Fibroblast of lung (primary cell): ENCODE measurements around the gene RAP1GAP. TPM values are rescaled to one million over a fixed set of nuclear protein-coding genes. Genes with fewer than 3 reads are reported as not detected.

Experiments used
- DNase-seq, 2 donors: peaks; one replicate each; pipeline versions ENCODE4 v3.0.0 to v3.0.0-alpha.2; 2010; ENCODE audit warnings: low read depth in 2 of 2
- H2AFZ ChIP-seq: 2 replicates; pipeline ENCODE4 v1.5.1; 2012; ENCODE audit warnings: low read length, control low read depth, inconsistent platforms
- H3K27ac ChIP-seq: 2 replicates; pipeline ENCODE4 v1.5.1; 2011; ENCODE audit warnings: low read length, control low read depth; ENCODE audit not compliant: insufficient read depth
- H3K27me3 ChIP-seq: 2 replicates; pipeline ENCODE4 v1.5.1; 2011; ENCODE audit warnings: mild to moderate bottlenecking, low read length; ENCODE audit not compliant: control insufficient read depth, insufficient read depth
- H3K36me3 ChIP-seq: 2 replicates; pipeline ENCODE4 v1.5.1; 2011; ENCODE audit warnings: low read length; ENCODE audit not compliant: control insufficient read depth, insufficient read depth
- H3K4me1 ChIP-seq: 2 replicates; pipeline ENCODE4 v1.5.1; 2011; ENCODE audit warnings: low read length; ENCODE audit not compliant: control insufficient read depth, insufficient read depth; ENCODE audit errors: extremely low read depth
- H3K4me2 ChIP-seq: 2 replicates; pipeline ENCODE4 v1.5.1; 2011; ENCODE audit warnings: low read length, control low read depth; ENCODE audit not compliant: insufficient read depth; ENCODE audit errors: extremely low read depth
- H3K4me3 ChIP-seq, 4 experiments: fragments of 200-600 bp in 1 of 4; sonication (generic) in 1 of 4; replicated peaks in 1 of 4; 2 replicates each; pipeline ENCODE4 v1.5.1; 2011 to 2016; ENCODE audit warnings: low read length in 4 of 4, low read depth in 3 of 4, mild to moderate bottlenecking in 3 of 4, control low read depth in 2 of 4, inconsistent platforms in 1 of 4, mixed read lengths in 1 of 4; ENCODE audit not compliant: insufficient read depth in 1 of 4; ENCODE audit errors: control extremely low read depth in 1 of 4
- H3K79me2 ChIP-seq: 2 replicates; pipeline ENCODE4 v1.5.1; 2012; ENCODE audit warnings: mild to moderate bottlenecking, low read length, inconsistent platforms; ENCODE audit not compliant: control insufficient read depth, insufficient read depth
- H3K9ac ChIP-seq: 2 replicates; pipeline ENCODE4 v1.5.1; 2011; ENCODE audit warnings: mild to moderate bottlenecking, low read length, control low read depth; ENCODE audit not compliant: insufficient read depth
- H3K9me3 ChIP-seq: 2 replicates; pipeline ENCODE4 v1.5.1; 2012; ENCODE audit warnings: low read depth, low read length; ENCODE audit not compliant: control insufficient read depth, insufficient read depth
- H4K20me1 ChIP-seq: 2 replicates; pipeline ENCODE4 v1.5.1; 2011; ENCODE audit warnings: low read length; ENCODE audit not compliant: control insufficient read depth, insufficient read depth; ENCODE audit errors: extremely low read depth
- EZH2 ChIP-seq: IDR thresholded peaks from 2 replicates; pipeline ENCODE4 v1.5.1; 2012; ENCODE audit warnings: low read length, control low read depth, mild to moderate bottlenecking; ENCODE audit errors: missing control alignments
- polyA plus RNA-seq, 2 donors: library from polyadenylated mRNA; depleted of rRNA in 1 of 2; stranded (reverse) in 1 of 2; unstranded in 1 of 2; fragments of >200 nt; gene quantifications; 2 replicates each; pipeline ENCODE4 v1.2.1, GENCODE V29; 2011 to 2012; ENCODE audit warnings: missing spikeins in 1 of 2
- total RNA-seq: library from RNA; depleted of rRNA; stranded (reverse); fragments of >200 nt; gene quantifications from 2 replicates; pipeline ENCODE4 v1.2.1, GENCODE V29; 2014
- TF ChIP-seq, protein P1 (sequence below), 2 donors: IDR thresholded peaks in 1 of 2; conservative IDR thresholded peaks in 1 of 2; 1 replicate in 1 of 2; 2 replicates in 1 of 2; pipeline ENCODE4 v1.5.1; 2011 to 2012; ENCODE audit warnings: low read length in 2 of 2, control low read depth in 1 of 2, inconsistent platforms in 1 of 2, low read depth in 1 of 2, mild to moderate bottlenecking in 1 of 2

RAP1GAP gene
- total and polyA plus RNA-seq, 2 donors (not counting 1 experiment from before 2014, with no cell fraction given), result under 0.01 to 0.05 TPM

DNA sequence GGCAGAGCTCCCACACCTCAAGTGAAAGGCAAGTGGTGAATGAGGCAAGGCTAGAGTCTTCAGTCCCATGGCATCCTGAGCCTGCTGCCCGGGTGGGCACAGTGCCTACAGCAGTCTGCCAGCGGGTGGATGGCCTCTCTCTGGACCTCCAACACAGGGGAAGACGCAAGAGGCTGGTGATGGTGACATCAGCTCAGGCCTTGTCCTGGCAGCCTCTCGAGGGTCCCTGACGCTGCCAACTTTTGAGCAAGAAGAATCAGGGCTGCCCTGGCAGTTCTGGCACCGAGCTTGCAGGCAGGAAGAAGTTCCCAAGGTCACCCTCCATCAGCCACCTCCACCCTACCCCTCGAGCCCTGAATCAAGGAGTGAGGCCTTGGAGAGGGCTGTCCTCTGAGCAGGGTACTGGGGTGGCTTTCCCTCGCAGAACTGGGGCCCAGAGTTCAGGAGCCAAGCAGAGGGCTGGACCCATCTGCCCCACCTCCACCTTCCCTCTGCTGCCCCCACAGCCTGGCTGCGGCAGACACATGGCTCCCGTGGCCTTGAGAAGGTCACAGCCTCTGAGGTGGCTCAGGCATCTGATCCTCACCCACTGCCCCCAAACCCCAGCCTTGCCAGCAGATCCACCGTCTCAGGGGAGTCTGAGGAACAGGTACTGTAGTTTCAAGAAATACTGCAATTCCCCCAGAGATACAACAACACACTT lies 5.8 kb downstream of the RAP1GAP start:
- H3K4me3 ChIP-seq, result no peak overlapping the region
- no peak for TF ChIP-seq EZH2
- TF ChIP-seq, protein P1, sequence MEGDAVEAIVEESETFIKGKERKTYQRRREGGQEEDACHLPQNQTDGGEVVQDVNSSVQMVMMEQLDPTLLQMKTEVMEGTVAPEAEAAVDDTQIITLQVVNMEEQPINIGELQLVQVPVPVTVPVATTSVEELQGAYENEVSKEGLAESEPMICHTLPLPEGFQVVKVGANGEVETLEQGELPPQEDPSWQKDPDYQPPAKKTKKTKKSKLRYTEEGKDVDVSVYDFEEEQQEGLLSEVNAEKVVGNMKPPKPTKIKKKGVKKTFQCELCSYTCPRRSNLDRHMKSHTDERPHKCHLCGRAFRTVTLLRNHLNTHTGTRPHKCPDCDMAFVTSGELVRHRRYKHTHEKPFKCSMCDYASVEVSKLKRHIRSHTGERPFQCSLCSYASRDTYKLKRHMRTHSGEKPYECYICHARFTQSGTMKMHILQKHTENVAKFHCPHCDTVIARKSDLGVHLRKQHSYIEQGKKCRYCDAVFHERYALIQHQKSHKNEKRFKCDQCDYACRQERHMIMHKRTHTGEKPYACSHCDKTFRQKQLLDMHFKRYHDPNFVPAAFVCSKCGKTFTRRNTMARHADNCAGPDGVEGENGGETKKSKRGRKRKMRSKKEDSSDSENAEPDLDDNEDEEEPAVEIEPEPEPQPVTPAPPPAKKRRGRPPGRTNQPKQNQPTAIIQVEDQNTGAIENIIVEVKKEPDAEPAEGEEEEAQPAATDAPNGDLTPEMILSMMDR (conservative IDR thresholded peaks at IDR 0.05 in 1 of 2, IDR thresholded peaks at IDR 0.05 in 1 of 2; ENCODE audit: low read depth in 1 of 2, low read length in 2 of 2), result no peak
- H3K9me3 ChIP-seq, result no peaks in the 10 kb centered on the region
- no peak overlapping the region for H2AFZ ChIP-seq
- H3K27ac ChIP-seq, result no peak overlapping the region
- no peaks in the 10 kb centered on the region for H3K36me3 ChIP-seq
- no peaks in the 10 kb centered on the region for H3K79me2 ChIP-seq
- DNase-seq, result no peak
- no peak overlapping the region for H3K9ac ChIP-seq
- H3K4me1 ChIP-seq, result no peaks in the 10 kb centered on the region
- no peaks in the 10 kb centered on the region for H4K20me1 ChIP-seq
- peaks cover 23% of the 10 kb centered on the region for H3K27me3 ChIP-seq
- no peak overlapping the region for H3K4me2 ChIP-seq

DNA sequence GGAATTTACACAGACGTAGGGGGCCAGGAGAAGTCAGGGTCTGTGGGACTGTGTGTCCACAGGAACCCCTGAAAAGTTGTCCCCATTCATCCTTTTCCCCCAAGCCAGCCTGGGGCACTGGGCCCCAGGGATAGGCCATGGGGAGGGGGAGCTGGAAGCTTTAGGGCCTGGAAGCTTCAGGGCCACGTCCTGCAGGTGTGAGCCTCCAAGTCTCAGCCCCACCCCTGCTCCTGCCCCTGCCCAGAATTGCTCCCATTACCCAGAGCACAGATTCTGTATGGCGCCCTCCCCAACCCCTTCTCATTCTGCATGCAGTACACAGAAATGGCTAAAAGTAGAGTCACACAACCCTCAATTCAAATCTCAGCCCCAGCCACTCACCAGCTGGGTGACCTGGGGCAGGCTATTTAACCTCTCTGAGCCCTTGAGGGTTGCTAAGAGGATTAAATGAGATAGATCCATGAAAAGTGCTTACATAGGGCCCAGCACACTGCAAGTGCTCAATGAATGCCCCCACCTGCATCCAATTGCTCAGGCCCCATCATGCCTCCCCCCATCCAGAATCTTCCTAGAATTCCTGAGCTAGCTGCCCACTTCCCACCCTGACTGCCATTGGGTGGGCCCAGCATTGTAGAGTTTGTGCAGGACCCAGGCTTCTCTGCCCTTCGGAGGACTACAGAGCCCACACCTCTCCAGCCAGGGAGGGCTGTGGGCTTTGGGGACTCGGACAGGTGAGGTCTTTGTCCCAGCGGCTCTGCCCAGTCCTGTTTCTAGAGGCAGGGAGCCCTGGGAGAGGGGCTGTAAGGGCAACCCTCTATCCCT lies 6.5 kb downstream of the RAP1GAP start:
- Histone ChIP-seq H3K4me1 (no peaks in the 10 kb centered on the region), H3K9me3 (no peaks in the 10 kb centered on the region), H4K20me1 (no peaks in the 10 kb centered on the region), H3K27ac (no peak overlapping the region), H3K4me2 (no peak overlapping the region), H2AFZ (no peak overlapping the region), H3K9ac (no peak overlapping the region), H3K79me2 (no peaks in the 10 kb centered on the region), H3K4me3 (no peak overlapping the region), H3K36me3 (no peaks in the 10 kb centered on the region), H3K27me3 (peaks cover 15% of the 10 kb centered on the region)
- no peak for DNase-seq
- no peak for TF ChIP-seq EZH2
- TF ChIP-seq, protein P1 (conservative IDR thresholded peaks at IDR 0.05 in 1 of 2, IDR thresholded peaks at IDR 0.05 in 1 of 2; ENCODE audit: low read depth in 1 of 2, low read length in 2 of 2), result no peak

DNA sequence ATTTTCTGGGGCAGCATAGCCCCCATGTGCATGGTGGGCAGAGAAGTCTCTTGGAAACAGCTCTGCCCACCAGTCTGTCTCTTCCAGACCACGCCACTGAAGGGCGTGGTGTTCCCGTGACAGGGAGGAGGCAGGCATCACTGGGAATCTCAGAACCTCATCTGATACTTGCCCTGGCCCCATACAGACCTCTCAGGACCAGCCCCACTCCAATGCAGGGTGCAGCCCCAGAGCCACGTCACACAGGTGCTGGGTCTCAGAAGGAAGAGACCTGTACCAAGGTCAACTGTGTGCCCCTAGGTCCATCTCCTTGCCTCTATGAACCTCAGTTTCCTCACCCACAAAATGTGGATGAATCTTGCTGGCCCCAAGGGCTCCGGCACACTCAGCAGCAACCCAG lies 7.3 kb downstream of the RAP1GAP start:
- no peak for TF ChIP-seq EZH2
- H3K9me3 ChIP-seq, result no peaks in the 10 kb centered on the region
- no peaks in the 10 kb centered on the region for H3K4me1 ChIP-seq
- no peak overlapping the region for H3K4me3 ChIP-seq
- DNase-seq, result no peak
- no peaks in the 10 kb centered on the region for H3K79me2 ChIP-seq
- no peaks in the 10 kb centered on the region for H4K20me1 ChIP-seq
- no peak overlapping the region for H3K4me2 ChIP-seq
- H2AFZ ChIP-seq, result no peak overlapping the region
- no peaks in the 10 kb centered on the region for H3K36me3 ChIP-seq
- H3K27me3 ChIP-seq, result peaks cover 11% of the 10 kb centered on the region
- H3K9ac ChIP-seq, result no peak overlapping the region
- no peak overlapping the region for H3K27ac ChIP-seq
